ENCODE results near the gene GCSH. TPM values are rescaled to one million over a fixed set of nuclear protein-coding genes. Genes with fewer than 3 reads are reported as not detected.

The GCSH gene
- 52.8 to 63.1 TPM (median 59.7 TPM) in 5 replicates for total RNA-seq (2022; extraction: Qiagen RNA extraction)

GRCh38 chr16:81095953-81096714 is at the start of gene GCSH:
GCSH (minus strand) TSS chr16:81096395; CDS start chr16:81096278, 117 bp downstream.

DNA sequence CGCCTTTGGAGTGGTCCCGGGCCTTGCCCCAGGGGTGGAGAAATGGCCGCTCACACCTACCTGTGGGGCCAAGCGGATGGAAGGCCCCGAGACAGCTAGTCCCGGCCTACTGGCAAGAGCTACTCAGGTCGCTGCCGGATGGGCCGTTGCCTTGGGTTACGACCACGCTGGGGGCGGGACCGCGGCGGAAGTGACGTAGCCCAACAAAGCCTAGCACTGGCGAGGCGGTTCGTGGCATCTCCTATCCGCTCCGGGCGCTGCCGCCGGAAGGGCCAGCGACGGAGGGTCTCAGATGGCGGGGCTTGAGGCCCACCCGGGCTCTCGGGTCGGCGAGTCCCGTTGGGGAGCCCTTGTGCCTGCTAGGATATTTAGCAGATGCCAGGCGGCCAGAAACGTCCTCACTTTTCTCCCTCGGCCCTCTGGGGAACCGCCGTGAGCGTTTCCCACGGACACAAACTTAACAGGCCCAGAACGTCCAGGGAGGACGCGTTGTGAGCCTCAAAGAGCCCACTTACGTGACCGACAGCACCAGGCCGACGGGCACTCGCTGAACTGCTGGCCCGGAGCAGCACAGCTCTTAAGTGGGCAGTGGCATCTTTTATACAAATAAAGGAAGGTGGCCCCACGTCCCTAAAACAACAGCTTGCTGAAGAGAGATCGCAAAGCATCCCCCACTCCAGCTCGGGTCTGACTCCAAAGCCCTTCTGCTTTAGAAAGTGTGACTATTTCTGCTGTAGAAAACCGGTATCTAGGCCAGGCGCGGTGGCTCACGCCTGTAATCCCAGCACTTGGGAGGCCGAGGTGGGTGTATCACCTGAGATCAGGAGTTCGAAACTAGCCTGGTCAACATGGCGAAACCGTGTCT is 18.9 kb downstream of the GCSH start, which contains the start of gene C16orf46:
TSS of gene C16orf46 (minus strand) at position 163 of the 865 bp plus-strand sequence. CDS start 13,283 bp downstream, outside the sequence.

DNA sequence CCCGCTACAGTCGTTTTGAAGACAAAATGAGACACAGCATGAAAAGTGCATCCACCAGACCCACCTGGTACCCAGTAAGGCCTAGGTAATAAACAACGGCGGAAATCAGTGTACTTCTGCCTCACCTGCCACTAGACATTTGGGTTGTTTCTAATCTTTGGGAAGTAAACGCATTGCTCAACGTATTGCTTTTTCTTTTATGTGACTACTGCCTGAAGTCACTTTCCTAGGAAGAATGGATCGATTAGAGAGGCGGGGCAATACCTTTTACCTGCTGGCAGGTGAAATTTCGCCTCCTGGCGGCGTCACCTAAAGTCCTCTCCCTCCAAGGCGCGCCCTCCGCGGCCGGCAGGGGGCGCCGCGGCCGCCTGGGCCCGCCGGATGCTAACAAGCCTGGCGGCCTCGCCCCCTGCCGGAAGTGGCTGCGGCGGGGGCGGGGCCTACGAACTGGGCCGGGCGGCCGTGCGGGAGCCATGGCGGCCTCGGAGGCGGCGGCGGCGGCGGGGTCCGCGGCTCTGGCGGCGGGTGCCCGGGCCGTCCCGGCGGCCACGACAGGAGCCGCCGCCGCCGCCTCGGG is 60.7 kb downstream of the GCSH start, which contains the start of gene ATMIN:
TSS of gene ATMIN (plus strand) at position 445 of the 577 bp plus-strand sequence. CDS start at position 474, 29 bp downstream.

Other genes with a start within 250 kb of the GCSH start
- gene CMC2, start 89.5 kb downstream of the GCSH start, total RNA-seq (2022; extraction: Qiagen RNA extraction), result 120 to 133 TPM (median 128 TPM) in 5 replicates
- 58.0 to 107 TPM (median 70.1 TPM) in 5 replicates for gene CENPN, start 89.2 kb downstream of the GCSH start, total RNA-seq (2022; extraction: Qiagen RNA extraction)
- 27.7 to 31.8 TPM (median 30.2 TPM) in 5 replicates for gene ATMIN, start 60.6 kb downstream of the GCSH start, total RNA-seq (2022; extraction: Qiagen RNA extraction)
- gene C16orf46, start 19.2 kb downstream of the GCSH start, total RNA-seq (2022; extraction: Qiagen RNA extraction), result 0.45 to 0.95 TPM (median 0.66 TPM) in 5 replicates
- 0.50 to 1.1 TPM (median 0.91 TPM) in 5 replicates for gene BCO1, start 142.3 kb upstream of the GCSH start, total RNA-seq (2022; extraction: Qiagen RNA extraction)
- gene GAN, start 218.6 kb upstream of the GCSH start, total RNA-seq (2022; extraction: Qiagen RNA extraction), result 2.1 to 3.5 TPM (median 2.5 TPM) in 5 replicates

All from A549 treated with Mapracorat at 1 μM for 4 hours (cell line).